Measurements from ENCODE around the gene DHRS2. TPM values are rescaled to one million over a fixed set of nuclear protein-coding genes. Genes with fewer than 3 reads are reported as not detected.
A peak's percentile ranks its signal among the peaks of the same experiment; 100 is the strongest.

DHRS2 gene
- total and polyA plus RNA-seq, 2 of the 13 experiments (the other 11 are each of a cell fraction or from before 2014, with no cell fraction given) = 1,621 to 3,021 TPM

- TF ChIP-seq ZNF687 (CRISPR knock-in tag; IDR thresholded peaks at IDR 0.05) = no peak
- no peak for TF ChIP-seq EHMT2 (IDR thresholded peaks at IDR 0.05; ENCODE audit: borderline replicate concordance, low read depth, low read length)
- no peak for TF ChIP-seq ZNF468 (CRISPR knock-in tag; IDR thresholded peaks at IDR 0.05)
- TF ChIP-seq ZNF710 (CRISPR knock-in tag; IDR thresholded peaks at IDR 0.05; ENCODE audit: borderline replicate concordance) = 0 out of 2 replicates have a peak, but pooled peaks have one; percentile 46
- TF ChIP-seq ZNF639 (CRISPR knock-in tag; conservative IDR thresholded peaks at IDR 0.05) = no peak
- no peak for TF ChIP-seq ZBTB49 (CRISPR knock-in tag; IDR thresholded peaks at IDR 0.05; ENCODE audit: borderline replicate concordance)
- TF ChIP-seq PAF1 (CRISPR knock-in tag; IDR thresholded peaks at IDR 0.05) = no peak
- peak; percentile 12; the same call in 1 of the 2 replicates for TF ChIP-seq ZBTB33 (CRISPR knock-in tag; IDR thresholded peaks at IDR 0.05)
These were observed 58.2 kb downstream of the DHRS2 start (continued) for GRCh38 chr14:23694085-23694948.

Data from HepG2 (cell line).